ENCODE data around the gene RPS8. TPM values are rescaled to one million over a fixed set of nuclear protein-coding genes. Genes with fewer than 3 reads are reported as not detected.
"Not testable (repeated sequence)": the region's sequence is repeated elsewhere in the genome, so short reads cannot be mapped to it uniquely, and the experiment has no call there.

The RPS8 gene
- total RNA-seq, 1 donor from 2014 or later = 1,632 TPM

DNA sequence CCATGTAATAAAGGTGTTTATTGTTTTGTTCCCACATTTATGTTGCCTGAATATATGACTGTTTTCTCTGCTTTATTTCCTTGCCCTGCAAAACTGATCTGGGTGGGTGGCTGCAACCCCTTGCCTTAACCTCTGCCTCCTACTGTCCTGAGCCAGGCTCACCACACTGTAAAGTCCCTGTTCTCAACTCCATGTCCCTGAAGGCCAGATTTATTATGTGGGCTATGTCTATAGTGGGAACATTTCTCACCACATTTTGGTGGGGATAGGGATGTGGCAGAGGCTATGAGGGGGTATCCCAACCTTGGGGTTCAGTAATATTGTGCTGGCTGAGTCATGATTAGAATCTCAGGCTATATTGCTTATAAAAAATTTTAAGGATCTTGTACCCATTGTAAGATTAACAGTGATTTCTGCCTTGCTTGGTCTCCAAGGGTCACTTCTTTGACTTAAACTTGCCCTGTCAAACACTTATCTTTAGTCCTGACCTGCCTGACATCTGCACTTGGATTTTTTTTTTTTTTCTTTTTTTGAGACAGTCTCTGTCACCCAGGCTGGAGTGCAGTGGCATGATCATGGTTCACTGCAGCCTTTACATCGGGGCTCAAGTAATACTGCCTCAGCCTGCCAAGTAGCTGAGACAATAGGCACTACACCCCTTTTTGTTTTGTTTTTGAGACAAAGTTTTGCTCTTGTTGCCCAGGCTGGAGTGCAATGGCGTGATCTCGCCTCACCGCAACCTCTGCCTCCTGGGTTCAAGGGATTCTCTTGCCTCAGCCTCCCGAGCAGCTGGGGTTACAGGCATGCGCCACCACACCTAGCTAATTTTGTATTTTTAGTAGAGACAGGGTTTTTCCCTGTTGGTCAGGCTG is 3.6 kb downstream of the RPS8 start:
- no peak for DNase-seq (ENCODE audit: low spot score in 2 of 2)
- FAIRE-seq = no peak

- FAIRE-seq (no peak), DNase-seq (ENCODE audit: low spot score in 2 of 2) (no peak)
Observed at GRCh38 chr1:44780583-44781121, 5.3 kb downstream of the RPS8 start.

- no peak for FAIRE-seq
- DNase-seq (ENCODE audit: low spot score in 2 of 2) = no peak
Observed at GRCh38 chr1:44783697-44784093, 8.4 kb downstream of the RPS8 start.

DNA sequence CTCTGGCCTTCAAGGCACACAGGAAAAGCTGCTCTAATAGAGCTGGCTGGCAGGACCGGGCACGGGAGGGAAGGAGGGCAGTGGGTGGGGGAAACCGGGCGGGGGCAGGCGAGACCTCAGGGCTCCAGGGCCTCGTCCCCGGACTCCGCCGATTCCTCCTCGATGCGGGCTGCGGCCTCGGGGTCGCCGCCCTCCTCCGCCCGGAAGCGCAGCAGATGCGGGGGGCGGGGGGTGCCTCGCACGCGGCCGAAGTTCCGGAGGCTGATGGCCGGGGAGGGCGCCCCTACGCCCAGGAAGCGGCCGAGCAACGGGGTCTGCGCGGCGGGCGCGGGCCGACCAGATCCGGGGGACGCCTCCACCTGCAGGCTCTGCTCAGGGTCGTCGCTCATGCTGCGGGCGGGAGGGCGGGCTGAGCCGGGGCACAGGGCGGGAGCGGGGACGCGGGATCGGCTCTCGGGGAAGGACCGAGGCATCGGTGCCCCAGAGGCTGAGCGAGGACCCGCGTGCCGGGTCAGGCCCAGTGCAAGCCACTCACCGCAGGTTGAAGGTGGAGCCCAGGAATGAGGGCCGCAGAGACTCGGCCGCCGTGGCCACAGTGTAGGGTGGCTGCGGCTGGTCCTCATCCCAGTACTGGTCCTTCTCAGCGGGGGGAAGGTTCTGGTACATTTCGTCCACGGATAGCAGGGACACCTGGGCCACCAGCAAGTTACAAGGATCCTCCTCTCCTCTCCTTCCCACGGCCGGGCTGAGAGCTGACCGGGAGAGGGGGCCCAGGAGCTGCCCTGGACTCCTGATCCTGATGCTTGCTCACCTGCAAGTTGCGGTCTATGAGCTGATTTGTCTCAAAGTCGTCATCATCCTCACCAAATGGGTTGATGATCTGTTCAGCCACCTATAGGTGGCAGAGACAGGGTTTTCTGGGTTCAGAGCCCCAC is 9.0 kb downstream of the RPS8 start:
- FAIRE-seq = no peak

GRCh38 chr1:44785029-44785380 is 9.7 kb downstream of the RPS8 start:
- no peak for FAIRE-seq
- DNase-seq (ENCODE audit: low spot score in 2 of 2) = no peak

More for the DNA sequence above, 9.0 kb downstream of the RPS8 start:
- DNase-seq (ENCODE audit: low spot score in 2 of 2) = peak in 1 of 2 donors; percentile 37

DNA sequence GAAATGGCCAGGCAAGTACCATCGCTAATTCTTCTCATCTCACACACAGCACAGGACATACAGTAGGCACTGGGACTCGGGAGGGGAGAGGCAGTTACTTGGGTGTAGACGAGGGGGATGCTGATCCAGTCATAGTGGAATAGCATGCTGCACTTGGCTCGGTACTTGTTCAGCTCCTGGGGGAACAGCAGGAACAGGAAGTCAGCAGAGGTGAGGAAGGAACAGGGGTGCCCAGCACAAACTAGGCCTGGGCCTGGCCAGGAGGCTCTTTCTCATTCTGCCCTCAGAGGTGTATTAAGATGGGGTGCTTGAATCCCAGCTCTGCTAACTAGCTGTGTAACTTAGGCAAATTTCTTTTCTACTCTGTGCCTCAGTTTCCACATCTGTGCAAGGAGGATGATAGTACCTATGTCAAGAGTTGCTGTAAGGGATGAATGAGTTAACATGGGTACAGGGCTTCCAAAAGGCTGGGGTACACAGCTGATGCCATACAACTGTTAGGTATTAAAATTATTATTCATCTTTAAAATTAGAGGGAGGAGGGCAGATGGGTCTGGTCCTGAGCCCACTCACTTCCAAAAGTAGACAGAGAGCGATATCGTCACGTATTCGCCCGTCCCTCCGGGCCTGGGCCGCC is 10.3 kb downstream of the RPS8 start:
- DNase-seq (ENCODE audit: low spot score in 2 of 2) = no peak
- FAIRE-seq = no peak

DNA sequence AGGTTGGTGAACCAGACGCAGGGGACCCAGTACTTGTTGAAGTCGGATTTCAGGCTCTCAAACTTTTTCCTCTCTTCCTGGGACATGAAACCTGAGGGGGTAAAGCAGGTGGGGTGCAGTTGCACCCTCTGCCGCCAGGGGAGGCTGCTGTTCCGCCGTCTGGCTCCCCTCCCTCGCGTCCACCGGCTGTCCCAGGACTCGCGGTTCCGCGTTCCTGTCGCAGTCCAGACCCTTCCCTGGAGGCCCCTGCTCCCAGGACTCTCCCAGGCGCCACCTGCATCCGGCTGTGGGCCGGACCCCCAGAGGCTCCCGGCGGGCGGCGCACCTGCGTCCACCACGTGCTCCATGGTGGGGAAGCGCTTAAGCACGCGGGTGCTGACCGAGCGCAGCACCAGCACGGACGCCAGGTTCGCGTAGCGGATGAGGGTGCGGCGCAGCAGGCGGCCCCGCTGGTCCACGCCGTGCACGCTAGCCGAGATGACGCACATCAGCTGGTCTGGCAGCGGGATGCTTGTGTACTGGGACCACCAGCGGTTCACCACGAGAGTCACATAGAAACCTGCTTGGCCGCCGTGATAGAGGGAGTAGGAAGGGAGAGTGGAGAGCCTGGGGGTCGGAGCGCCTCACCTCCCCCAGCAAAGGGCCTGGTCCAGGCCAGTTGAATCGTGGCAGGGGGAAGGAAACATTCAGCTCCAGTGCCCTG is 10.9 kb downstream of the RPS8 start:
- peak; percentile 69 to 78 for DNase-seq (ENCODE audit: low spot score in 2 of 2)
- FAIRE-seq = no peak

DNA sequence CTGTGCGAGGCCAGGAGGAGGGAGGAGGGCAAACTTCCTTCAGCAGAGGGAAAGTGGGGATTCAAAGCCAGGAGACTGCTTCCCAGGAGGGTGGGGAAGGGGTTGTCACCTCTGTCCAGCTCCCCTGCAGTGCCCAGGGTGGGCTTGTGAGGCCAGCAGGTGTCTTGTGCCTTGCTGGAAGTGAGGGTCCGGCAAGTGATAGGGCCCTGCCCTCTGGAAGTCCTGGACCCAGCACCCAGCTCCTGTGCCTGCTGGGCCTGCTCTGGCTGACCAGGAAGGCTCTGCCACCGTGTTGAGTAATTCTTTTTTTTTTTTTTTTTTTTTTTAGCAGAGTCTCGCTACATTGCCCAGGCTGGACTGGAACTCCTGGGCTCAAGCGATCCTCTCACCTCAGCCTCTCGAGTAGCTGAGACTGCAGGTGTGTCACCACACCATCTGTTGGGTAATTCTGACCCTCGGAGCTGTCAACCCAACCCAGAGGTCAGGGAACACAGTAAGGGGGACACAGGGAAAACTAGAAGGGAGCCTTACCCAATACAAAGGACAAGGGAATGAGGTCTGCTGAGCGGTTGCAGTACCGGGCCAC is 11.6 kb downstream of the RPS8 start:
- no peak for DNase-seq (ENCODE audit: low spot score in 2 of 2)
- no peak for FAIRE-seq

- FAIRE-seq = no peak
Observed at GRCh38 chr1:44787506-44787905, 12.2 kb downstream of the RPS8 start.

DNA sequence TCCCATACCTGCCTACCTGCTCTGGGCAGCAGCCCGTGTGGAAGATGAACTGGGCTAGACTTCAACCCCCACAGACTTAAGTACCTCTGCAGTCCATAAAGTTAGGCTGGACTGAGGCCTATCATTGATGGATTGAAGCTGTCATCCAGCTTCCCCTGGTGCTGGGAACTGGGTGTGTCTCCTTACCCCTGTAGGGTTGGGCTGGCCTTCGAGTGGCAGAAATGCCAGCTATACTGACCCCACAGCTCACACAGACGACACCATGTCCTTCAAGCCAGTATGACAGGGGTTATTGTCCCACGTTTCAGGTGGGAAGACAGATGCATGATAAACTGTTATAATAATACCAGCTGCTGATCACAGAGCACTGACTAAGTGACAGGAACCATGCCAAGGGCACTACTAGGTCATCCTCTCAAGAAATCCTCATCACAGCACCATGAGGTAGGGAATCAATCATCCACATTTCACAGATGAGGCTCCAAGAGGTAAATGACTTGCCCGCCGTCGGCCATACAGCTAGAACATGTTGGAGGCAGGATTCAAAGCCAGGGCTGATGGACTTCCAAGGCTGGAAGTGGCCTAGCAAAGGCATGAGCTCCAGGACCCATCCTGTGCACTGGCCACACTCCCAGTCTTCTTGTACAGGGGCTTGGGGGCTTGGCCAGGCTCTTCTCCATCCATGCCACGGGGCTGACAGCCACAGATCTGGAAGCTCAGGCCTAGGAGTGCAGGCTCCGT is 12.9 kb downstream of the RPS8 start, which contains the start of gene BEST4:
Gene BEST4, minus strand, starts transcription at position 51 of the 741 bp plus-strand sequence. CDS start 465 bp downstream, outside the sequence.
- DNase-seq (ENCODE audit: low spot score in 2 of 2) = no peak
- no peak for FAIRE-seq

More at GRCh38 chr1:44787506-44787905, 12.2 kb downstream of the RPS8 start:
- DNase-seq (ENCODE audit: low spot score in 2 of 2) = no peak

- no peak for FAIRE-seq
- DNase-seq (ENCODE audit: low spot score in 2 of 2) = no peak
Observed at GRCh38 chr1:44790968-44791801, 15.8 kb downstream of the RPS8 start.

- DNase-seq (ENCODE audit: low spot score in 2 of 2) (no peak), FAIRE-seq (no peak)
Observed at GRCh38 chr1:44792736-44793502, 17.6 kb downstream of the RPS8 start.

- not testable (repeated sequence) for FAIRE-seq; DNase-seq (ENCODE audit: low spot score in 2 of 2)
Observed at GRCh38 chr1:44797886-44798285, 22.5 kb downstream of the RPS8 start.

DNA sequence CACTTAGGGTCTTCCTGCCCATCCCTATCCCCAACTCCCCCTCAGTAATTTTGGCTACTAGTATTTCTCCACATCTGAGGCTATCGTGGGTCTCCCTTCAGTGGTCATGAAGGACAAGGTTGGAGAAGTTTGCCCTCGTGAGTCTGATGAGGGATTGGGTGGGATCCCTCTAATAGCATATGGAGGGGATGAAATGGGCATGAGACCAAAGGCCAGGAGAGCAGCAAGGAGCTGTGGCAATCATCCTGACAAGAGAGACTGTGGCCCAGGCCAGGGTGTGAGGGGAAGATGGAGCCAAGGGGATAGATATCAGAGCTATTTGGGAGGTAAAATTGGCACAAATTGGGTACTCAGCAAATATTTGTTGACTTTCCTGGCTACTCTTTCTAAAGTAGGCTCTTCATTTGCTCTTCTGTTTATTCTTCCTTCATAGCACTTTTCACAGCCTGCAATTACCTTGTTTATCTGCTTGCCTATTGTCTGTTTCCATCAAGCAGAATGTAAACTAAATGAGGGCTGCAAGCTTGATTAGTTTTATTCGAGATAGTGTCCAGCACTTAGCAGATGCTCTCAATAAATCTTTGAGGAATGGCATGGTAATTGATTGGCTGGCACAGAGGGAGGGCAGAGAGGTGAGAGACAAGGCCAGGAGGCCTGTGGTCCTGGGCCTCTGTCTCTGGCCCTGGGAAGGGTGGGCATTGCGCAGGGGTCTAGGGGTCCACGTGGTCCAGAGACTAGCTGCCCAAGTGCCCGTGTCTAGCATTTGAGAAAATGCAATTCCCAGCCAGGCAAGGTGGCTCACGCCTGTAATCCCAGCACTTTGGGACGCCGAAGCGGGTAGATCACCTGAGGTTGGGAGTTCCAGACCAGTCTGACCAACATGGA is 23.4 kb downstream of the RPS8 start:
- FAIRE-seq = no peak
- DNase-seq (ENCODE audit: low spot score in 2 of 2) = no peak

- DNase-seq (ENCODE audit: low spot score in 2 of 2) = peak; percentile 99 to 100
- no peak for FAIRE-seq
Observed at GRCh38 chr1:44799770-44800584, 24.6 kb downstream of the RPS8 start, which contains the start of gene PLK3. Gene PLK3, plus strand, starts transcription at chr1:44800377. Its CDS starts 87 bp downstream, at chr1:44800464.
